ENCODE measurements around the gene SUCO.

Gene SUCO

DNA sequence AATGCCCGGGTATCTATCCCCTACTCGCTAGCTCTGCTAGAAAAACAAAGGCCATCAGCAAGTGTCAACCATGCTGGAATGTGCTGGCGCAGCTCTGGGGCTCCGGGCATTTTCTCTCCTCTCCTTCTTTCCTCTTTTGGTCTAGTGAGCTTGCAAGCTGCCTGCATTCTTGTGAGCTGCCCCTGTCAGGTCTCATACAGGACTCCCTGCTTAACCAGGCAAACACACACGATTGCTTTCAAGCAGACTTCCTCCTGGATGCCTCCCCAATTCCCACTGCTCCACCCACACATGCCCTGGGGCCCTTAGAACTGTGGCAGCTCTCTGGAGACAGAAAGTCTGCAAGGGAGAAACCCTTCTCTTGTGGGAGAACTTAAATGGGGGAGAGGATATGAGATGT is 35.7 kb upstream of the SUCO start:
- DNase-seq (no peak), ATAC-seq (replicated peaks) (no peak)
- Mint-ChIP-seq H3K27me3 (peaks cover 0 to 7% of the 10 kb centered on the region in 2 donors), H3K4me3 (no peak overlapping the region), H3K9me3 (no peaks in the 10 kb centered on the region), H3K36me3 (ENCODE audit: insufficient read depth) (no peaks in the 10 kb centered on the region), H3K4me1 (ENCODE audit: low read depth in 2 of 2) (no peaks in the 10 kb centered on the region), H3K27ac (no peak overlapping the region)

- DNase-seq (no peak), ATAC-seq (replicated peaks) (no peak)
- Mint-ChIP-seq H3K27me3 (peaks cover 0 to 12% of the 10 kb centered on the region in 2 donors), H3K27ac (no peak overlapping the region), H3K9me3 (no peaks in the 10 kb centered on the region), H3K36me3 (ENCODE audit: insufficient read depth) (no peaks in the 10 kb centered on the region), H3K4me3 (no peak overlapping the region), H3K4me1 (ENCODE audit: low read depth in 2 of 2) (no peaks in the 10 kb centered on the region)
These were observed 34.1 kb upstream of the SUCO start for GRCh38 chr1:172498857-172499256.

DNA sequence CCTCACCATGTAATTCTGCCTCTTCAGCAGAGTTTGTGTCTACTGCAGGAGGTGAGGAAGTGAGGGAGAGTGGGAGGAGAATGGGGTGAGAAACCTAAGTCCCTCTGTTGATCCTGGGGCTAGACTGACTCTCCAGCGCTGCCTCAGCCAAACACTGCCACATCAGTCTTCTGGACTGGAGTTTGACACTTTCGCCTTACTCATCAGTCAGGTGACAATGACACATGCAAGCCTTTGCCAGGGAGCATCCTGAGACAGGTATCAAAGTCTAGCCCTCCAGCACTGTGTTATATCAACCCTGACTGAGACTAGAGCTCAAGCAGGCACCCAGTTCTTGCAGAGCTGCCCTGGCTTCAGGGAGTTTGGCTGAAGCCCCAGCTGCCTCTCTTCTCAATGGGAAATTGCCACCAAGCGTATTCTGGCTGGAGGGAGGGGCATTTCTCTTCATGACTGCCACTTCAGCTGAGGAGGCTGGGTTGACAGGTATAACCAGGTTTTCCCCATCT is 33.3 kb upstream of the SUCO start:
- no peak for DNase-seq
- no peak for ATAC-seq (replicated peaks)
- no peaks in the 10 kb centered on the region for H3K9me3 Mint-ChIP-seq
- no peak overlapping the region for H3K4me3 Mint-ChIP-seq
- H3K27me3 Mint-ChIP-seq: peaks cover 5 to 12% of the 10 kb centered on the region in 2 donors
- no peaks in the 10 kb centered on the region for H3K36me3 Mint-ChIP-seq (ENCODE audit: insufficient read depth)
- no peak overlapping the region for H3K27ac Mint-ChIP-seq
- no peaks in the 10 kb centered on the region for H3K4me1 Mint-ChIP-seq (ENCODE audit: low read depth in 2 of 2)

DNA sequence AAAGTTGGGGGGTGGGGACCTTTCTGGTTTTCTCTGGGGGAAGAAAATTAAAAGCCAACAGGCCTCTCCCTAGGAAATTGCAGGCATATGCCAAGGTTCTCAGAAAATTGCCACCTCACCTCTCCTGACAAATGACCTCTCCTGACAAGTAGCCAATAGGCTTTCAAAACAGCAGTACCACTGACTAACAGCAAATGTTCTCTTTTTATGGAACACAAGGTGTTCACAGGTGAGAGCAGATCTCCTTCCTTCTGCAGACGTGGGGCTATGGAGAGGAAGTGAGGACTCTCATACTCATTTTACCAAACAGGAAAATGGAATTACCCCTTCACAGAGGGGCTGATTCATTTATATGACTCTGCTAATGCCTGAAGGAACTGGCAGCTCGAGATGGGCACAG is 32.7 kb upstream of the SUCO start:
- no peaks in the 10 kb centered on the region for H3K9me3 Mint-ChIP-seq
- peaks cover 5 to 12% of the 10 kb centered on the region in 2 donors for H3K27me3 Mint-ChIP-seq
- no peak overlapping the region for H3K27ac Mint-ChIP-seq
- H3K4me1 Mint-ChIP-seq (ENCODE audit: low read depth in 2 of 2): no peaks in the 10 kb centered on the region
- no peak overlapping the region for H3K4me3 Mint-ChIP-seq
- DNase-seq (no peak), ATAC-seq (replicated peaks) (no peak)
- H3K36me3 Mint-ChIP-seq (ENCODE audit: insufficient read depth): no peaks in the 10 kb centered on the region

DNA sequence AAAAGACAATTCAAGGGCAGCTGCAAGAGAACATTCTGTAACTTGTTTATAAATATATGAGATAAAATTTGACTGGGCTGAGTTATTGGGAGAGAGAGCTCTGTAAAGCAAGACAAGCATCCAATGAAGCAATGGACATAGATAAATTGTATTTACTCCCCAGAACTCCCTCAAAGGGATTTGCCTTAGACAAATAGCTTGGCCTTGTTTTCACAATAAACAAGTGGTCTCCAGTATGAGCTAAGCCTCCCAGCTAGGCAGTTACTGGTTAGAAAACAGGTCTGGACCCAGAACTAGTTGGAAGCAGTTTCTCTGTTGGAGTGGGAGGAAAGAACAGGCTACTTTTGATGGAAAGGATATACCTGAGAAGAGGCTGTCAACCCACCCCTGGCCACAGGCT is 25.2 kb upstream of the SUCO start:
- Mint-ChIP-seq H3K4me3 (no peak overlapping the region), H3K4me1 (ENCODE audit: low read depth in 2 of 2) (no peaks in the 10 kb centered on the region), H3K9me3 (no peaks in the 10 kb centered on the region), H3K27ac (no peak overlapping the region), H3K36me3 (ENCODE audit: insufficient read depth) (no peaks in the 10 kb centered on the region), H3K27me3 (peaks cover 5 to 14% of the 10 kb centered on the region in 2 donors)
- ATAC-seq (replicated peaks) (no peak), DNase-seq (no peak)

DNA sequence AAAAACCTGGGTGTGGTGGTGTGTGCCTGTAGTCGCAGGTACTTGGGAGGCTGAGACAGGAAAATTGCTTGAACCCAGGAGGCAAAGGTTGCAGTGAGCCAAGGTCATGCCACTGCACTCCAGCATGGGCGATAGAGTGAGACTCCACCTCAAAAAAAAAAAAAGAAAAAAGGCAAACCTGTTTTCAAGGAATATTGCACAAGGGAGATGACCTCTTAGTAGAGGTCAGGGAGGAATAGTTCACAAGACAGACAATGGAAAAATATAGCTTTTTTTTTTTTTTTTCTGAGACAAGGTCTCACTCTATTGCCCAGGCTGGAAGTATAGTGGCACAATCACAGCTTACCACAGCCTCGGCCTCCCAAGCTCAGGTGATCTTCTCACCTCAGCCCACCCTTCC is 22.5 kb upstream of the SUCO start:
- Mint-ChIP-seq H3K27ac (no peak overlapping the region), H3K9me3 (no peaks in the 10 kb centered on the region)
- DNase-seq: no peak

GRCh38 chr1:172512591-172512990 is 20.4 kb upstream of the SUCO start:
- no peak overlapping the region for H3K4me3 Mint-ChIP-seq
- H3K4me1 Mint-ChIP-seq (ENCODE audit: low read depth in 2 of 2): no peaks in the 10 kb centered on the region
- H3K27ac Mint-ChIP-seq: no peak overlapping the region
- H3K9me3 Mint-ChIP-seq: no peaks in the 10 kb centered on the region
- H3K27me3 Mint-ChIP-seq: peaks cover 0 to 8% of the 10 kb centered on the region in 2 donors
- ATAC-seq (replicated peaks): no peak
- no peaks in the 10 kb centered on the region for H3K36me3 Mint-ChIP-seq (ENCODE audit: insufficient read depth)
- no peak for DNase-seq

More for the DNA sequence above, 22.5 kb upstream of the SUCO start:
- H3K4me3 Mint-ChIP-seq: no peak overlapping the region
- H3K4me1 Mint-ChIP-seq (ENCODE audit: low read depth in 2 of 2): no peaks in the 10 kb centered on the region
- ATAC-seq (replicated peaks): no peak
- H3K36me3 Mint-ChIP-seq (ENCODE audit: insufficient read depth): no peaks in the 10 kb centered on the region
- H3K27me3 Mint-ChIP-seq: peaks cover 0 to 8% of the 10 kb centered on the region in 2 donors

DNA sequence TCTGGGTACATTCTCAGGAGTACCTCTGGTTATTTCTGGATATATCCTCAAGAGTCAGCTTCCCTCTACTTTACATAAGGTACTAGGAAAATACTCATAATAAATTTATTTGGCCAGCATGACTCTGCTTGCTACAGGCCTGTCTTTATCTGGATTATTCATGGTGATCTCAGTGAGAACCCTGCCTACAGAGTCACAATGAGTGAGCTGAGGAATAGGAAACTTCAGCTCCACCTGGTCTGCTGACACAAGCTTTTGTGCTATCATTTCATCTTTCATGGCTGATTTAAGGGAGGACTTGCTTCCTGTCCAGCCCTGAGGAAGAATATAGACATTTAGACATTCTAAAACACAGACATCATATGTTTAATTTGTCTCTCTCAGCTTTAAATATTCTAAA is 19.5 kb upstream of the SUCO start:
- Mint-ChIP-seq H3K9me3 (no peaks in the 10 kb centered on the region), H3K36me3 (ENCODE audit: insufficient read depth) (no peaks in the 10 kb centered on the region), H3K4me1 (ENCODE audit: low read depth in 2 of 2) (no peaks in the 10 kb centered on the region), H3K27me3 (peaks cover 0 to 8% of the 10 kb centered on the region in 2 donors), H3K4me3 (no peak overlapping the region), H3K27ac (no peak overlapping the region)
- DNase-seq (no peak), ATAC-seq (replicated peaks) (no peak)

DNA sequence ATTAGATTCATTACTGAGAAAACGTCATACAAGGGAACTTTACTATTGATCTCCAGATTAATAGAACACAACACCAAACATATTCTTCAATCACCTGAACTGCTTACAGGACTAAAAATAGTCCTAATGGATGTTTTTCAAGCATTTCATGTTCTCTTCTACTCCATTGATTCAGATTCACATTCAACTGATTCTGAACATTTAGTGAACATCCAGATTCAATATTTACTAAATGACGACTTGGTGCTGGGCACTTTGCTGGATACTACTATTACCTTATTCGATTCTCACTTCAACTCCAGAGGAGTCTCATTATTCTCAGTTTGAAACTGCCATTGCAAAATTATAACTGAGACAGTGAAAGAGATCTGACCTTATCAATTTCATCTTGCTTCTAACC is 18.8 kb upstream of the SUCO start:
- Mint-ChIP-seq H3K4me1 (ENCODE audit: low read depth in 2 of 2) (no peaks in the 10 kb centered on the region), H3K27ac (no peak overlapping the region), H3K36me3 (ENCODE audit: insufficient read depth) (no peaks in the 10 kb centered on the region), H3K4me3 (no peak overlapping the region), H3K9me3 (no peaks in the 10 kb centered on the region), H3K27me3 (peaks cover 4 to 8% of the 10 kb centered on the region in 2 donors)
- DNase-seq (no peak), ATAC-seq (replicated peaks) (no peak)

GRCh38 chr1:172515436-172515835 is 17.5 kb upstream of the SUCO start:
- H3K27ac Mint-ChIP-seq: no peak overlapping the region
- H3K9me3 Mint-ChIP-seq: no peaks in the 10 kb centered on the region
- no peaks in the 10 kb centered on the region for H3K4me1 Mint-ChIP-seq (ENCODE audit: low read depth in 2 of 2)
- ATAC-seq (replicated peaks) (no peak), DNase-seq (no peak)
- no peaks in the 10 kb centered on the region for H3K36me3 Mint-ChIP-seq (ENCODE audit: insufficient read depth)
- H3K27me3 Mint-ChIP-seq: peaks cover 0 to 6% of the 10 kb centered on the region in 2 donors
- no peak overlapping the region for H3K4me3 Mint-ChIP-seq

GRCh38 chr1:172515927-172516326 is 17.0 kb upstream of the SUCO start:
- H3K9me3 Mint-ChIP-seq: no peaks in the 10 kb centered on the region
- no peak overlapping the region for H3K27ac Mint-ChIP-seq
- ATAC-seq (replicated peaks): no peak
- H3K4me1 Mint-ChIP-seq (ENCODE audit: low read depth in 2 of 2): no peaks in the 10 kb centered on the region
- H3K4me3 Mint-ChIP-seq: no peak overlapping the region
- no peaks in the 10 kb centered on the region for H3K36me3 Mint-ChIP-seq (ENCODE audit: insufficient read depth)
- H3K27me3 Mint-ChIP-seq: peaks cover 0 to 6% of the 10 kb centered on the region in 2 donors
- no peak for DNase-seq

GRCh38 chr1:172517081-172517480 is 15.9 kb upstream of the SUCO start:
- no peaks in the 10 kb centered on the region for H3K4me1 Mint-ChIP-seq (ENCODE audit: low read depth in 2 of 2)
- ATAC-seq (replicated peaks): no peak
- H3K36me3 Mint-ChIP-seq (ENCODE audit: insufficient read depth): no peaks in the 10 kb centered on the region

GRCh38 chr1:172517545-172517944 is 15.4 kb upstream of the SUCO start:
- no peaks in the 10 kb centered on the region for H3K4me1 Mint-ChIP-seq (ENCODE audit: low read depth in 2 of 2)
- DNase-seq (no peak), ATAC-seq (replicated peaks) (no peak)
- peaks cover 0 to 6% of the 10 kb centered on the region in 2 donors for H3K27me3 Mint-ChIP-seq
- H3K4me3 Mint-ChIP-seq: no peak overlapping the region
- no peaks in the 10 kb centered on the region for H3K9me3 Mint-ChIP-seq
- no peaks in the 10 kb centered on the region for H3K36me3 Mint-ChIP-seq (ENCODE audit: insufficient read depth)
- no peak overlapping the region for H3K27ac Mint-ChIP-seq

More at GRCh38 chr1:172517081-172517480, 15.9 kb upstream of the SUCO start:
- no peak overlapping the region for H3K4me3 Mint-ChIP-seq
- no peaks in the 10 kb centered on the region for H3K9me3 Mint-ChIP-seq
- DNase-seq: no peak
- H3K27ac Mint-ChIP-seq: no peak overlapping the region
- H3K27me3 Mint-ChIP-seq: peaks cover 0 to 6% of the 10 kb centered on the region in 2 donors

DNA sequence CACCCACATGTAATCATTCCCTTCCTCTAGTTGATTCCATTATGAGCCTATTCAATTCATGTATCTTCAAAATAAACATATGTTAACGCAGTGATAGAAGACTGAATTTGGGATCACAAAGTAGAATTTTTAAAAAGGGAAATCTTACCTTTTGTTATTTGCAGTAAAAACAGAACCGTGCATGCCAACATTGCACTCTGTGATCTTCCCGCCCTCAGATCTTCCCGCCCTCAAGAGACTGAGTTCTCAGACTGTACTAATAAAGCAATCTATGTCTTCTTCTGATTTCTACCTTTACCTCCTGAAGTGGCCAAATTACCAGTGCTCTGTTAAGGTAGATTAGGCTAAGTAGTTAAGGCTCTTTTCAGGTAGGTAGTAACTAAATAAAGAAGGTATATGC is 3.6 kb upstream of the SUCO start:
- Mint-ChIP-seq H3K4me1 (ENCODE audit: low read depth in 2 of 2) (peaks cover 14 to 18% of the 10 kb centered on the region in 2 donors), H3K36me3 (ENCODE audit: insufficient read depth) (peaks cover 26% of the 10 kb centered on the region), H3K27me3 (peaks cover 0 to 13% of the 10 kb centered on the region in 2 donors), H3K27ac (no peak overlapping the region), H3K9me3 (no peaks in the 10 kb centered on the region), H3K4me3 (no peak overlapping the region)
- ATAC-seq (replicated peaks): no peak
- no peak for DNase-seq

DNA sequence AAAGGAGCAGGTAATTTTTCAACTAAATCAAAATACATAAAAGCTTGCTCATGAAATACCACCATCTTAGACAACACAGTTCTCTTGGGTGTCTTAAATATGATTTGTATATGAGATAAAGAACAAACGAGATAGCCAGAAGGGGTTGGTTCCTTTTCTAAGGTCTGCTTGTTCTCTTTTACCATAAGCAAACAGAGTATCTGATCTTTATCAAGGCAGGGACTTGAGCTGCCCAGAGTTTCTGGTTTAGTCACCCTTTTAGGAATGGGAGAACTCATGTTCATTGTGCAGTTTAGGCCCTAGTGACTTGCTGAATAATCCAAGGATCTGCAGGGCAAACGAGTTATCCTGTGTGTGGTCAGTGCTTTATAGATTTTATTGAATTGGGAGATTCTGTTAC is 3.0 kb upstream of the SUCO start:
- Mint-ChIP-seq H3K4me1 (ENCODE audit: low read depth in 2 of 2) (peaks cover 19 to 25% of the 10 kb centered on the region in 2 donors), H3K4me3 (no peak overlapping the region), H3K36me3 (ENCODE audit: insufficient read depth) (peaks cover 23% of the 10 kb centered on the region), H3K9me3 (no peaks in the 10 kb centered on the region), H3K27ac (no peak overlapping the region), H3K27me3 (peaks cover 0 to 13% of the 10 kb centered on the region in 2 donors)
- DNase-seq (no peak), ATAC-seq (replicated peaks) (no peak)

Measured in effector memory CD8-positive, alpha-beta T cell (primary cell).